Measurements from ENCODE around the gene FUT1. TPM values are rescaled to one million over a fixed set of nuclear protein-coding genes. Genes with fewer than 3 reads are reported as not detected.

The FUT1 gene
- total and polyA plus RNA-seq, 5 experiments from 2014 or later: not detected

GRCh38 chr19:48734625-48735024, 17.8 kb downstream of the FUT1 start:
- DNase-seq (no peak), ATAC-seq (no peak)
- Mint-ChIP-seq H3K27me3 (peaks cover 0 to 5% (median 0%) of the 10 kb centered on the region in 5 donors), H3K4me1 (peaks cover 2 to 6% (median 4%) of the 10 kb centered on the region in 4 donors), H3K27ac (no peak overlapping the region), H3K36me3 (no peaks in the 10 kb centered on the region), H3K4me3 (no peak overlapping the region), H3K9me3 (peaks cover 0 to 2% (median 0%) of the 10 kb centered on the region in 9 donors)
- POLR2A ChIA-PET: interaction anchor here (0.6 to 0.8 kb wide), 2 partner anchors 89 to 185 kb away, joined by 3 read pairs; partner anchors contain the start of gene CA11

GRCh38 chr19:48731452-48731851, 21.0 kb downstream of the FUT1 start:
- POLR2A ChIA-PET: no interaction called here
- H3K27me3 Mint-ChIP-seq: peaks cover 0 to 5% (median 0%) of the 10 kb centered on the region in 5 donors
- DNase-seq: no peak
- peaks cover under 1 to 11% (median 7%) of the 10 kb centered on the region in 4 donors for H3K4me1 Mint-ChIP-seq
- H3K36me3 Mint-ChIP-seq: peaks cover 0 to 5% (median 3%) of the 10 kb centered on the region in 3 donors
- H3K27ac Mint-ChIP-seq: no peak overlapping the region
- H3K4me3 Mint-ChIP-seq: no peak overlapping the region
- ATAC-seq: no peak
- peaks cover 0 to 6% (median 3%) of the 10 kb centered on the region in 9 donors for H3K9me3 Mint-ChIP-seq

DNA sequence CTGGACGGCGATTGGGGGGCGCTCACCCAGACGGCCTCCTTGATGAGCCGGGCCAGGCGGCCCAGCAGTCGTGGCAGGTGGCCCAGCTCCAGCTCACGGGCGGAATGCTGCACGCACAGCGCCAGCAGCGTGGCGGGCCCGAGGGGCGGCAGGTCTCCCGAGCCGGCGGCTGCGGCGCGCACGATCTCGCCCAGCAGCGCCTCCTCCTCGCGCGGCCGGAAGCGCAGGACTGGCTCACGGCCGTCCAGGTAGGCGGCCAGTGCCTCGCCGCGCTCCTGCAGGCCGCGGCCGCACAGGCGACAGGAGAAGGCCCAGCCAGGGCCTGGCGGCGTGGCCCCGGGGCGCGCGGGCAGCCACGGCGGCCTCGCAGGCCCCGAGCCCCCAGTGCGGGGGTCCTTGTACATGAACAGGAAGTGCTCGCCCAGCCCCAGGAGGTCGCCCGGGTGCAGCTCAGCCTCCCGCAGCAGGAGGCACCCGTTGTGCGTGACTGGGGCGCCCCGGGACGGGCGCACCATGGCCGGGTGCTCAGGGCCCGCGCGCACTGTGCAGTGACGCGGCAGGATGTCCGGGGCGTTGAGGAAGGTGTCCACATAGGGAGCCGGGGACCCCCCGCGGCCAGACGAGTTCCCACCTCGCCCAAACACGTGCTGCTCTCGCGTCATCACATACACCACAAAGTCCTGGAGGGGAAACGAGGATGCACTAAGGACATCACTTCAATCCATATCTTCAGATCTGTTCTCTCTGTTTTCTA, 23.4 kb downstream of the FUT1 start:
- peaks cover 0 to 17% (median 14%) of the 10 kb centered on the region in 3 donors for H3K36me3 Mint-ChIP-seq
- peaks cover 0 to 5% (median 0%) of the 10 kb centered on the region in 5 donors for H3K27me3 Mint-ChIP-seq
- H3K4me3 Mint-ChIP-seq: peak overlapping the region in 1 of 10 donors; percentile 20
- H3K9me3 Mint-ChIP-seq: peaks cover 6 to 21% (median 14%) of the 10 kb centered on the region in 9 donors
- H3K4me1 Mint-ChIP-seq: peaks cover 11 to 25% (median 23%) of the 10 kb centered on the region in 4 donors
- POLR2A ChIA-PET: interaction anchor here (1.1 to 1.6 kb wide), 2 partner anchors 10 to 14 kb away, joined by 4 to 11 read pairs; no protein-coding TSS in a partner anchor
- ATAC-seq: no peak
- H3K27ac Mint-ChIP-seq: no peak overlapping the region
- no peak for DNase-seq

- peak in 4 of 10 donors; percentile 39 to 67 (median 59) for DNase-seq
- Mint-ChIP-seq H3K9me3 (peaks cover 6 to 21% (median 14%) of the 10 kb centered on the region in 9 donors), H3K36me3 (peaks cover 0 to 17% (median 14%) of the 10 kb centered on the region in 3 donors), H3K27me3 (no peaks in the 10 kb centered on the region), H3K4me3 (peak overlapping the region in 9 of 10 donors; percentile 19 to 63 (median 30)), H3K27ac (peak overlapping the region; percentile 42 to 96 (median 88)), H3K4me1 (peaks cover 11 to 32% (median 25%) of the 10 kb centered on the region in 4 donors)
- ATAC-seq: peak in 1 of 2 donors; percentile 72
- POLR2A ChIA-PET: interaction anchor here (0.6 to 3.0 kb wide), 4 partner anchors 10 to 235 kb away, joined by 3 to 15 read pairs (median 4); partner anchors contain the start of gene RASIP1
Observed at GRCh38 chr19:48726556-48726955, 25.9 kb downstream of the FUT1 start.

- DNase-seq (peak in 7 of 10 donors; percentile 37 to 75 (median 53)), ATAC-seq (peak; percentile 47 to 49)
- H3K27me3 Mint-ChIP-seq: no peaks in the 10 kb centered on the region
- POLR2A ChIA-PET: interaction anchor here (0.9 to 3.0 kb wide), 9 partner anchors 9 to 175 kb away, joined by 3 to 16 read pairs (median 4); partner anchors contain the start of genes NUCB1, RASIP1, RPL18 and SPHK2
- H3K4me1 Mint-ChIP-seq: peaks cover 12 to 41% (median 35%) of the 10 kb centered on the region in 4 donors
- H3K36me3 Mint-ChIP-seq: peaks cover 0 to 17% (median 14%) of the 10 kb centered on the region in 3 donors
- peaks cover 6 to 21% (median 14%) of the 10 kb centered on the region in 9 donors for H3K9me3 Mint-ChIP-seq
- H3K4me3 Mint-ChIP-seq: peak overlapping the region in 9 of 10 donors; percentile 48 to 81 (median 69)
- peak overlapping the region; percentile 86 to 98 (median 92) for H3K27ac Mint-ChIP-seq
Observed at GRCh38 chr19:48724796-48725753, 27.4 kb downstream of the FUT1 start.

- Mint-ChIP-seq H3K9me3 (peaks cover 6 to 20% (median 13%) of the 10 kb centered on the region in 9 donors), H3K4me1 (peaks cover 15 to 38% (median 34%) of the 10 kb centered on the region in 4 donors), H3K27me3 (no peaks in the 10 kb centered on the region), H3K27ac (peak overlapping the region in 4 of 10 donors; percentile 25 to 74 (median 48)), H3K36me3 (peaks cover 0 to 17% (median 14%) of the 10 kb centered on the region in 3 donors), H3K4me3 (peak overlapping the region in 3 of 10 donors; percentile 14 to 40 (median 23))
- DNase-seq (no peak), ATAC-seq (no peak)
- POLR2A ChIA-PET: interaction anchor here (2.2 kb wide), 1 partner anchor 17 kb away, joined by 13 read pairs; no protein-coding TSS in a partner anchor
Observed at GRCh38 chr19:48722196-48722708, 30.2 kb downstream of the FUT1 start.

- H3K4me3 Mint-ChIP-seq: peak overlapping the region; percentile 89 to 98 (median 96)
- POLR2A ChIA-PET: interaction anchor here (0.7 to 2.2 kb wide), 8 partner anchors 12 to 1372 kb away, joined by 3 to 13 read pairs (median 6); partner anchors contain the start of genes CA11, DBP, DHX34 and GYS1
- peak overlapping the region; percentile 96 to 99 (median 98) for H3K27ac Mint-ChIP-seq
- peaks cover 3 to 11% (median 8%) of the 10 kb centered on the region in 9 donors for H3K9me3 Mint-ChIP-seq
- no peaks in the 10 kb centered on the region for H3K27me3 Mint-ChIP-seq
- DNase-seq (peak; percentile 77 to 96 (median 87)), ATAC-seq (peak; percentile 82 to 92)
- H3K36me3 Mint-ChIP-seq: peaks cover 0 to 9% (median 7%) of the 10 kb centered on the region in 3 donors
- H3K4me1 Mint-ChIP-seq: peaks cover 13 to 26% (median 25%) of the 10 kb centered on the region in 4 donors
Observed at GRCh38 chr19:48720613-48721296, 31.7 kb downstream of the FUT1 start.

DNA sequence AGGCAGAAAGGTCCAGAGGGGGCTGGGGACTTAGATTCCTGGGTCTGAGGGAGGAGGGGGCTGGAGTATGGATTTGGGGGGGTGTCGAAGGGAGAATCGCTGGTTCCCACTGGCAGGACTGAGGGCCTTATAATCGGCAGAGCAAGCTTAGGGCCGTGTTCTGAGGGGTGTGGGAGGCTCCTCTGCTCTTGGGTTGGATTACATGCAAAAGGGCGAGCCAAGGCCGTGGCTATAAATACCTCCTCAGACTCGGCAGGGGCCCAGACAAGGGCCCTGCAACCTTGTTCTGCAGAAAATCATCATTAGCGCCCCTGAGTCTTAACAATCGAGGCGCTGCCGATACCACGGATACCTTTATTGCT, 32.2 kb downstream of the FUT1 start:
- peaks cover 0 to 4% (median 4%) of the 10 kb centered on the region in 3 donors for H3K36me3 Mint-ChIP-seq
- ATAC-seq (peak; percentile 6 to 26), DNase-seq (no peak)
- peak overlapping the region; percentile 96 to 99 (median 98) for H3K27ac Mint-ChIP-seq
- H3K9me3 Mint-ChIP-seq: peaks cover 0 to 7% (median 5%) of the 10 kb centered on the region in 9 donors
- H3K27me3 Mint-ChIP-seq: no peaks in the 10 kb centered on the region
- peaks cover 10 to 23% (median 21%) of the 10 kb centered on the region in 4 donors for H3K4me1 Mint-ChIP-seq
- POLR2A ChIA-PET: interaction anchor here (0.7 to 2.2 kb wide), 8 partner anchors 13 to 1371 kb away, joined by 3 to 13 read pairs (median 6); partner anchors contain the start of genes CA11, DBP, DHX34 and GYS1
- H3K4me3 Mint-ChIP-seq: peak overlapping the region in 9 of 10 donors; percentile 89 to 98 (median 96)

GRCh38 chr19:48719263-48720171, 32.9 kb downstream of the FUT1 start, which contains the start of gene MAMSTR:
Gene MAMSTR, minus strand, starts transcription at chr19:48719725. Its CDS starts 694 bp downstream, at chr19:48719031.
- POLR2A ChIA-PET: interaction anchor here (1.5 kb wide), 1 partner anchor 74 kb away, joined by 11 read pairs; the partner anchor contains the start of gene CA11
- ATAC-seq (no peak), DNase-seq (no peak)
- no peaks in the 10 kb centered on the region for H3K36me3 Mint-ChIP-seq
- peak within 1 kb of the TSS; percentile 96 to 99 (median 98) for H3K27ac Mint-ChIP-seq
- no peaks in the 10 kb centered on the region for H3K27me3 Mint-ChIP-seq
- H3K4me1 Mint-ChIP-seq: peaks cover 9 to 23% (median 18%) of the 10 kb centered on the region in 4 donors
- peak within 1 kb of the TSS; percentile 89 to 98 (median 96) for H3K4me3 Mint-ChIP-seq
- H3K9me3 Mint-ChIP-seq: no peaks in the 10 kb centered on the region

DNA sequence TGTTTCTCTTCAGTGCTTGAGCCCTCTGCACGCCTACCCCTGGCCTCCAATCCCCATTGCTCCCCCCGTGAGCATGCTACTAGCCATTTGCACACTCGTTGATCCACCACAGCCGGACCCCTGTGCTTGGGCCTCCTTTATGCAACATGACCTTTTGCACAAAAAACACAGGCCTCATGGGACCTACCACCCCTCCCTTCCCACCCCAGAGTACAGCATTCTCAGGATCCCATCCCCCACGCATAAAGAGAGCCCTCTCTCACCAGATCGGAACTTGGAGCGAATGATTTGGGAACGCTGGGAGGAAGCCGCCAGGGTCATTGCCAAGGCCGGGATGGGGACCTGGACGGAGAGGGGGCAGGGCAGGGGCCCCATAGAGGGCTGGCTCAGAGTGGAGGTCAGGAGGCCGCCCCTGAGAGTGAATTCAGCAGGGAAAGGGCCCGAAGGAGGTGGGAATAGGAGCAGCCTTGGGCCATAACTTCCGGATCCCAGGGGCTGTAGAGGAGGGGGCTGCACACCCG, 33.7 kb downstream of the FUT1 start:
- Mint-ChIP-seq H3K27ac (peak overlapping the region in 1 of 10 donors; percentile 53), H3K27me3 (no peaks in the 10 kb centered on the region), H3K9me3 (no peaks in the 10 kb centered on the region), H3K4me1 (peaks cover 9 to 28% (median 21%) of the 10 kb centered on the region in 4 donors), H3K36me3 (no peaks in the 10 kb centered on the region), H3K4me3 (peak overlapping the region in 2 of 10 donors; percentile 10 to 34)
- no peak for ATAC-seq
- DNase-seq: no peak
- POLR2A ChIA-PET: no interaction called here
